ENCODE results near the gene KRTAP12-1. TPM values are rescaled to one million over a fixed set of nuclear protein-coding genes. Genes with fewer than 3 reads are reported as not detected.

Gene KRTAP12-1
- total and polyA plus RNA-seq, 2 donors (not counting 1 experiment from before 2014, with no cell fraction given): not detected

DNA sequence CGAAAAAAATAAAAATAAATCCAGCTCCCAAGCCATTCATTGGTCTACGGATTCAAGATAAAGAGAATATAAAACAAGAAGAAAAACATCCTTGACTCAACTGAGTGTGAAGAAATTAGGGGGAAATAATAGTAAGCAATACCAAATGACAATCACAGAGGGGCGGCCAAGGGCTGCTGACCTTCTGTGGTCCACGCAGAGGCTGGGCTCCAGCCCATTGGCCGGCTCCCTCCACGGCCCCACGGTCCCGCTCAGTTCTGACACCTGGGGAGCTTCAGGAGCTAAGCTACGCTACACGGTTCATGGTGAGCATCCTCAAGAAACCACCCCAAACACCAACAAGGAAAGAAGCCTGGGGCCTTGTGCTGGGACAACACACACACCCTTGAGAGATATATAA is 14.6 kb upstream of the KRTAP12-1 start:
- Histone ChIP-seq H3K27ac (ENCODE audit: insufficient read depth, low read length) (no peak overlapping the region), H3K4me2 (ENCODE audit: extremely low read depth, insufficient read depth, low read length) (no peak overlapping the region), H3K9ac (ENCODE audit: insufficient read depth, low read length) (no peak overlapping the region), H3K9me3 (ENCODE audit: control insufficient read depth, insufficient read depth, low read depth, low read length) (no peaks in the 10 kb centered on the region), H3K79me2 (ENCODE audit: control insufficient read depth, insufficient read depth, low read length) (no peaks in the 10 kb centered on the region), H4K20me1 (ENCODE audit: control insufficient read depth, extremely low read depth, insufficient read depth, low read length) (no peaks in the 10 kb centered on the region), H3K36me3 (ENCODE audit: control insufficient read depth, insufficient read depth, low read length) (no peaks in the 10 kb centered on the region), H3K4me3 (replicated peaks in 1 of 4; ENCODE audit: control extremely low read depth in 1 of 4, insufficient read depth in 1 of 4, low read depth in 3 of 4, low read length in 4 of 4) (no peak overlapping the region), H2AFZ (ENCODE audit: low read length) (no peak overlapping the region), H3K27me3 (ENCODE audit: control insufficient read depth, insufficient read depth, low read length) (peaks cover 5% of the 10 kb centered on the region), H3K4me1 (ENCODE audit: control insufficient read depth, extremely low read depth, insufficient read depth, low read length) (no peaks in the 10 kb centered on the region)
- no peak for DNase-seq (ENCODE audit: low read depth in 2 of 2)
- TF ChIP-seq, protein P1, sequence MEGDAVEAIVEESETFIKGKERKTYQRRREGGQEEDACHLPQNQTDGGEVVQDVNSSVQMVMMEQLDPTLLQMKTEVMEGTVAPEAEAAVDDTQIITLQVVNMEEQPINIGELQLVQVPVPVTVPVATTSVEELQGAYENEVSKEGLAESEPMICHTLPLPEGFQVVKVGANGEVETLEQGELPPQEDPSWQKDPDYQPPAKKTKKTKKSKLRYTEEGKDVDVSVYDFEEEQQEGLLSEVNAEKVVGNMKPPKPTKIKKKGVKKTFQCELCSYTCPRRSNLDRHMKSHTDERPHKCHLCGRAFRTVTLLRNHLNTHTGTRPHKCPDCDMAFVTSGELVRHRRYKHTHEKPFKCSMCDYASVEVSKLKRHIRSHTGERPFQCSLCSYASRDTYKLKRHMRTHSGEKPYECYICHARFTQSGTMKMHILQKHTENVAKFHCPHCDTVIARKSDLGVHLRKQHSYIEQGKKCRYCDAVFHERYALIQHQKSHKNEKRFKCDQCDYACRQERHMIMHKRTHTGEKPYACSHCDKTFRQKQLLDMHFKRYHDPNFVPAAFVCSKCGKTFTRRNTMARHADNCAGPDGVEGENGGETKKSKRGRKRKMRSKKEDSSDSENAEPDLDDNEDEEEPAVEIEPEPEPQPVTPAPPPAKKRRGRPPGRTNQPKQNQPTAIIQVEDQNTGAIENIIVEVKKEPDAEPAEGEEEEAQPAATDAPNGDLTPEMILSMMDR (conservative IDR thresholded peaks at IDR 0.05 in 1 of 2, IDR thresholded peaks at IDR 0.05 in 1 of 2; ENCODE audit: low read depth in 1 of 2, low read length in 2 of 2): no peak
- no peak for TF ChIP-seq EZH2 (IDR thresholded peaks at IDR 0.05; ENCODE audit: low read length, missing control alignments)

DNA sequence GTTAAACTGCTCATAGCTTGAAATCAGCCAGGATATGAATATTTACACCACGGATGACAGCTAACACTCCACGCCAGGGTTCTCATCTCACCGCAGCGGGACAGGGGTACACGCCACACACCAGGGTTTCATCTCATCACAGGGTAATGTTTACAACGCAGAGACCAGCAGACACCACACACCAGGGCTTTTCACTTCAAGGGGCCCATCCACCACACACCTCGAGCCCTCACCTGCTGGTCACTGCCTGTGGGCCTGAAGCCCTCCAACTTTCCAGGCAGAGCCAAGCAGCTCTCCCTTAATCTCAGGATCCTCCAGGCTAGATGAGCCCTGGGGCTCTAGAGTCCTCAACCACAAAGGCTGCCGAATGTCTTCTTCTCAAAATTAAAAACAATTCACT is 13.7 kb upstream of the KRTAP12-1 start:
- H3K79me2 ChIP-seq (ENCODE audit: control insufficient read depth, insufficient read depth, low read length): no peaks in the 10 kb centered on the region
- no peaks in the 10 kb centered on the region for H3K4me1 ChIP-seq (ENCODE audit: control insufficient read depth, extremely low read depth, insufficient read depth, low read length)
- no peak overlapping the region for H3K9ac ChIP-seq (ENCODE audit: insufficient read depth, low read length)
- H4K20me1 ChIP-seq (ENCODE audit: control insufficient read depth, extremely low read depth, insufficient read depth, low read length): no peaks in the 10 kb centered on the region
- H3K27ac ChIP-seq (ENCODE audit: insufficient read depth, low read length): no peak overlapping the region
- no peak overlapping the region for H3K4me2 ChIP-seq (ENCODE audit: extremely low read depth, insufficient read depth, low read length)
- peaks cover 5% of the 10 kb centered on the region for H3K27me3 ChIP-seq (ENCODE audit: control insufficient read depth, insufficient read depth, low read length)
- no peak overlapping the region for H2AFZ ChIP-seq (ENCODE audit: low read length)
- TF ChIP-seq, protein P1 (conservative IDR thresholded peaks at IDR 0.05 in 1 of 2, IDR thresholded peaks at IDR 0.05 in 1 of 2; ENCODE audit: low read depth in 1 of 2, low read length in 2 of 2): no peak
- no peak for TF ChIP-seq EZH2 (IDR thresholded peaks at IDR 0.05; ENCODE audit: low read length, missing control alignments)
- DNase-seq (ENCODE audit: low read depth in 2 of 2): no peak
- H3K36me3 ChIP-seq (ENCODE audit: control insufficient read depth, insufficient read depth, low read length): no peaks in the 10 kb centered on the region
- no peaks in the 10 kb centered on the region for H3K9me3 ChIP-seq (ENCODE audit: control insufficient read depth, insufficient read depth, low read depth, low read length)
- H3K4me3 ChIP-seq (replicated peaks in 1 of 4; ENCODE audit: control extremely low read depth in 1 of 4, insufficient read depth in 1 of 4, low read depth in 3 of 4, low read length in 4 of 4): no peak overlapping the region

DNA sequence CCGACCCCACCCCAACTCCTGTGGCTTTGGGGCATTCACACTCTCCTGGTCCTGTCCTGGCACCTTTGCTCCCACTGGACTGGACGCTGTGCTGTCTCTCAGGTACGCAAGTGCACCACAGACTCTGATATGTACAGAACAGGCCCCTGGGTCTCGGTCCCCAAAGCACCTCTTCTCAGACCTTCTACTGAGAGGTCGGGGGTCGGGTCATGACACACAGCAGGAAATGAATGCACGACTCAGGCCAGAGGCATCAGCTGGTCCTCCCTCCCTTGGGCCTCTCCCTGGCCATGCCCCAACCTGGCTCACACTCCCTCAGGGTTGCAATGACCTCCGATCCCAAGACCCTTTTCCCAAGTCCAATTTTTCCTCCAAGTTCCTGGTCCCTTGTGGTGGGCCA is 13.2 kb upstream of the KRTAP12-1 start:
- DNase-seq (ENCODE audit: low read depth in 2 of 2): no peak
- no peaks in the 10 kb centered on the region for H3K36me3 ChIP-seq (ENCODE audit: control insufficient read depth, insufficient read depth, low read length)
- H3K9ac ChIP-seq (ENCODE audit: insufficient read depth, low read length): no peak overlapping the region
- H3K4me3 ChIP-seq (replicated peaks in 1 of 4; ENCODE audit: control extremely low read depth in 1 of 4, insufficient read depth in 1 of 4, low read depth in 3 of 4, low read length in 4 of 4): no peak overlapping the region
- H3K4me1 ChIP-seq (ENCODE audit: control insufficient read depth, extremely low read depth, insufficient read depth, low read length): no peaks in the 10 kb centered on the region
- H3K27ac ChIP-seq (ENCODE audit: insufficient read depth, low read length): no peak overlapping the region
- H3K9me3 ChIP-seq (ENCODE audit: control insufficient read depth, insufficient read depth, low read depth, low read length): no peaks in the 10 kb centered on the region
- peaks cover 5% of the 10 kb centered on the region for H3K27me3 ChIP-seq (ENCODE audit: control insufficient read depth, insufficient read depth, low read length)
- H3K79me2 ChIP-seq (ENCODE audit: control insufficient read depth, insufficient read depth, low read length): no peaks in the 10 kb centered on the region
- H4K20me1 ChIP-seq (ENCODE audit: control insufficient read depth, extremely low read depth, insufficient read depth, low read length): no peaks in the 10 kb centered on the region
- no peak overlapping the region for H3K4me2 ChIP-seq (ENCODE audit: extremely low read depth, insufficient read depth, low read length)
- no peak overlapping the region for H2AFZ ChIP-seq (ENCODE audit: low read length)
- no peak for TF ChIP-seq EZH2 (IDR thresholded peaks at IDR 0.05; ENCODE audit: low read length, missing control alignments)
- TF ChIP-seq, protein P1 (conservative IDR thresholded peaks at IDR 0.05 in 1 of 2, IDR thresholded peaks at IDR 0.05 in 1 of 2; ENCODE audit: low read depth in 1 of 2, low read length in 2 of 2): no peak

Data from fibroblast of lung (primary cell).